ENCODE measurements around the gene SPG7.
"Not testable (repeated sequence)": the region's sequence is repeated elsewhere in the genome, so short reads cannot be mapped to it uniquely, and the experiment has no call there.

SPG7 gene

GRCh38 chr16:89565506-89566372 lies 57.5 kb downstream of the SPG7 start:
- DNase-seq = no peak

GRCh38 chr16:89567656-89568594 lies 59.7 kb downstream of the SPG7 start:
- DNase-seq = no peak

- no peak for DNase-seq
Measured at GRCh38 chr16:89569506-89570341, 61.5 kb downstream of the SPG7 start.

GRCh38 chr16:89570342-89570923 lies 62.2 kb downstream of the SPG7 start:
- DNase-seq = no peak

- DNase-seq = not testable (repeated sequence)
Measured at GRCh38 chr16:89570983-89571598, 62.9 kb downstream of the SPG7 start.

GRCh38 chr16:89571636-89572035 lies 63.4 kb downstream of the SPG7 start:
- no peak for DNase-seq

GRCh38 chr16:89572073-89572484 lies 63.9 kb downstream of the SPG7 start:
- DNase-seq = no peak

GRCh38 chr16:89572485-89573205 lies 64.4 kb downstream of the SPG7 start:
- no peak for DNase-seq

GRCh38 chr16:89573826-89574680 lies 65.8 kb downstream of the SPG7 start:
- no peak for DNase-seq

- DNase-seq = no peak
Measured at GRCh38 chr16:89574681-89575246, 66.6 kb downstream of the SPG7 start.

GRCh38 chr16:89575247-89576152 lies 67.3 kb downstream of the SPG7 start, which contains the start of gene CPNE7:
Gene CPNE7, plus strand, starts transcription at chr16:89575758. Its CDS starts 140 bp downstream, at chr16:89575898.
- no peak for DNase-seq

GRCh38 chr16:89576153-89577054 lies 68.2 kb downstream of the SPG7 start:
- no peak for DNase-seq

- no peak for DNase-seq
Measured at GRCh38 chr16:89577055-89577759, 69.0 kb downstream of the SPG7 start.

- no peak for DNase-seq
Measured at GRCh38 chr16:89579351-89579750, 71.1 kb downstream of the SPG7 start.

- DNase-seq = no peak
Measured at GRCh38 chr16:89581045-89581695, 73.0 kb downstream of the SPG7 start.

- DNase-seq = no peak
Measured at GRCh38 chr16:89581861-89582563, 73.8 kb downstream of the SPG7 start.

Measured in NCI-H524 treated with DMSO at 0.1 percent for 48 hours (cell line).